ENCODE measurements around the gene C2orf68. TPM values are rescaled to one million over a fixed set of nuclear protein-coding genes. Genes with fewer than 3 reads are reported as not detected.

C2orf68 gene
- total RNA-seq, 1 donor from 2014 or later = 21.3 TPM

- Mint-ChIP-seq H3K27ac (ENCODE audit: unreplicated experiment) (no peak overlapping the region), H3K36me3 (ENCODE audit: low read depth) (no peaks in the 10 kb centered on the region), H3K4me1 (ENCODE audit: low read depth) (peaks cover 20% of the 10 kb centered on the region), H3K27me3 (ENCODE audit: low read depth) (peaks cover 3% of the 10 kb centered on the region), H3K9me3 (ENCODE audit: low read depth) (no peaks in the 10 kb centered on the region), H3K4me3 (ENCODE audit: unreplicated experiment) (no peak overlapping the region)
- no peak for TF ChIP-seq CTCF (IDR thresholded peaks at IDR 0.05)
- no peak for DNase-seq (ENCODE audit: low spot score)
These were observed 33.4 kb downstream of the C2orf68 start for GRCh38 chr2:85578243-85579180.

- Mint-ChIP-seq H3K36me3 (ENCODE audit: low read depth) (no peaks in the 10 kb centered on the region), H3K4me1 (ENCODE audit: low read depth) (peaks cover 20% of the 10 kb centered on the region), H3K27me3 (ENCODE audit: low read depth) (peaks cover 5% of the 10 kb centered on the region), H3K27ac (ENCODE audit: unreplicated experiment) (peak within 1 kb of the TSS; percentile 49), H3K9me3 (ENCODE audit: low read depth) (no peaks in the 10 kb centered on the region), H3K4me3 (ENCODE audit: unreplicated experiment) (no peak within 1 kb of the TSS)
- TF ChIP-seq CTCF (IDR thresholded peaks at IDR 0.05) = no peak
- DNase-seq (ENCODE audit: low spot score) = no peak
These were observed 34.3 kb downstream of the C2orf68 start, which contains the start of gene VAMP8 for GRCh38 chr2:85577386-85578242. VAMP8 (plus strand) TSS chr2:85577586; CDS start chr2:85577647, 61 bp downstream.

- peaks cover 20% of the 10 kb centered on the region for H3K4me1 Mint-ChIP-seq (ENCODE audit: low read depth)
- DNase-seq (ENCODE audit: low spot score) = no peak
- H3K27ac Mint-ChIP-seq (ENCODE audit: unreplicated experiment) = no peak overlapping the region
- H3K4me3 Mint-ChIP-seq (ENCODE audit: unreplicated experiment) = no peak overlapping the region
- H3K9me3 Mint-ChIP-seq (ENCODE audit: low read depth) = no peaks in the 10 kb centered on the region
- peaks cover 8% of the 10 kb centered on the region for H3K27me3 Mint-ChIP-seq (ENCODE audit: low read depth)
- H3K36me3 Mint-ChIP-seq (ENCODE audit: low read depth) = no peaks in the 10 kb centered on the region
- no peak for TF ChIP-seq CTCF (IDR thresholded peaks at IDR 0.05)
These were observed 34.8 kb downstream of the C2orf68 start for GRCh38 chr2:85577063-85577385.

GRCh38 chr2:85575739-85576138 is 36.1 kb downstream of the C2orf68 start:
- Mint-ChIP-seq H3K4me3 (ENCODE audit: unreplicated experiment) (no peak overlapping the region), H3K27ac (ENCODE audit: unreplicated experiment) (no peak overlapping the region), H3K36me3 (ENCODE audit: low read depth) (no peaks in the 10 kb centered on the region), H3K9me3 (ENCODE audit: low read depth) (no peaks in the 10 kb centered on the region), H3K4me1 (ENCODE audit: low read depth) (peaks cover 20% of the 10 kb centered on the region), H3K27me3 (ENCODE audit: low read depth) (peaks cover 14% of the 10 kb centered on the region)
- no peak for TF ChIP-seq CTCF (IDR thresholded peaks at IDR 0.05)
- DNase-seq (ENCODE audit: low spot score) = no peak

- no peak overlapping the region for H3K27ac Mint-ChIP-seq (ENCODE audit: unreplicated experiment)
- H3K27me3 Mint-ChIP-seq (ENCODE audit: low read depth) = peaks cover 11% of the 10 kb centered on the region
These were observed 45.6 kb downstream of the C2orf68 start for GRCh38 chr2:85566265-85566664.

More at GRCh38 chr2:85566265-85566664, 45.6 kb downstream of the C2orf68 start:
- H3K9me3 Mint-ChIP-seq (ENCODE audit: low read depth) = no peaks in the 10 kb centered on the region
- H3K4me3 Mint-ChIP-seq (ENCODE audit: unreplicated experiment) = no peak overlapping the region
- H3K36me3 Mint-ChIP-seq (ENCODE audit: low read depth) = no peaks in the 10 kb centered on the region
- no peak for DNase-seq (ENCODE audit: low spot score)
- peaks cover 5% of the 10 kb centered on the region for H3K4me1 Mint-ChIP-seq (ENCODE audit: low read depth)
- no peak for TF ChIP-seq CTCF (IDR thresholded peaks at IDR 0.05)
